ENCODE results near the gene NCR2. TPM values are rescaled to one million over a fixed set of nuclear protein-coding genes. Genes with fewer than 3 reads are reported as not detected.

Gene NCR2
- total and polyA plus RNA-seq, 9 of the 15 experiments (the other 6 are each of a cell fraction or from before 2014, with no cell fraction given): not detected

- no peak for ATAC-seq
- BruUV-seq (replicated peaks): no TSS peak
- WGBS (ENCODE audit: insufficient coverage, low coverage, missing lambda C conversion rate): 6% methylated on average over 4 of the region's 4 CpGs
- H3K4me3 ChIP-seq: no peak overlapping the region
- no peaks in the 10 kb centered on the region for H3K9me1 ChIP-seq (ENCODE audit: control insufficient read depth, insufficient read depth, low read length)
- no peak overlapping the region for H3K4me2 ChIP-seq (ENCODE audit: insufficient read depth, low read length)
- peaks cover 0 to 3% of the 10 kb centered on the region in 2 experiments; a peak in 2 of 5 replicates for H3K4me1 ChIP-seq (replicated peaks in 1 of 2; ENCODE audit: control insufficient read depth in 2 of 2, insufficient read depth in 2 of 2, low read length in 2 of 2)
- H2AFZ ChIP-seq (ENCODE audit: low read depth, low read length): no peak overlapping the region
- peaks cover 4% of the 10 kb centered on the region; the same call in 1 of the 2 replicates for H4K20me1 ChIP-seq (replicated peaks; ENCODE audit: control insufficient read depth, insufficient read depth, low read length)
- no peaks in the 10 kb centered on the region for H3K79me2 ChIP-seq (ENCODE audit: control insufficient read depth, insufficient read depth, low read length)
- no peak for FAIRE-seq
- no peaks in the 10 kb centered on the region for H3K9me3 ChIP-seq (replicated peaks; ENCODE audit: control insufficient read depth, insufficient read depth, low read depth, low read length)
- in situ Hi-C loops (cut with MboI) (no loop called here), intact Hi-C loops (cut with micrococcal nuclease) (no loop called here)
- ChIA-PET CTCF (ENCODE audit: low intra/inter-chr PET ratio) (no interaction called here), POLR2A (interaction anchor here (0.6 to 3.4 kb wide), 7 partner anchors 12 to 352 kb away, joined by 3 to 16 read pairs (median 3); no protein-coding TSS in a partner anchor)
- peaks cover 25 to 62% of the 10 kb centered on the region in 2 experiments for H3K27me3 ChIP-seq (ENCODE audit: control insufficient read depth in 2 of 2, insufficient read depth in 2 of 2, low read length in 2 of 2)
- no peaks in the 10 kb centered on the region for H3K36me3 ChIP-seq (ENCODE audit: control insufficient read depth, insufficient read depth, low read length)
- peak overlapping the region in 1 of 2 experiments; percentile 40; a peak in 1 of 4 replicates for H3K9ac ChIP-seq (ENCODE audit: insufficient read depth in 1 of 2, low read depth in 2 of 2, low read length in 2 of 2)
- TF ChIP-seq CEBPB (tag; IDR thresholded peaks at IDR 0.05) (0 out of 2 replicates have a peak, but pooled peaks have one; percentile 6), E2F8 (IDR thresholded peaks at IDR 0.05; ENCODE audit: low read depth, partially characterized antibody) (no peak)
- no peak overlapping the region for H3K27ac ChIP-seq (ENCODE audit: extremely low read depth, low read depth, low read length)
- no peak for DNase-seq (ENCODE audit: extremely low read depth in 1 of 4, low spot score in 3 of 4)
Observed at GRCh38 chr6:41332842-41333736, 2.3 kb upstream of the NCR2 start.
